GM18870 (cell line): ENCODE results near the gene WWC1.

Source experiments
- ATAC-seq: cut with Tn5 transposase; IDR thresholded peaks from one replicate; pipeline ENCODE4 v1.9.1; 2021; ENCODE audit warnings: moderate library complexity; ENCODE audit not compliant: unreplicated experiment

WWC1 gene

DNA sequence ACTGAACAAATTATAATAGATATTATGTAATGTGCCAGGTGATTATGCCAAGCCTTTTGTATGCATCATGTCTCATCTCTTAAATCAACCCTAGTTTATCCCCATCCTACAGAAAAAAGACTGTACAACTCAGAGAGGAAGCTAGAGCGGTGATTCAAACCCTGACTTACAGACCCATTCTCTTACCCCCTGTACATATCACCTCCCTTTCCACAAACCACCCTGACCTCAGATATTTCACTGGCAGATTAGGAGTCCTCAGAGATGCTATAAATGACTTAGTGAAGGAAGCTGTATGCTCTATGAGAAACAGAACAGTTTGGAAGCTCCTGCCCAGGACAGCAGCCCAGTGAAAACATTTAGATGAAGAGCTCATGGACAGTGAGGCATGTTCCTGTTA lies 115.8 kb downstream of the WWC1 start:
- no peak for ATAC-seq

GRCh38 chr5:168408561-168409305 lies 117.3 kb downstream of the WWC1 start:
- no peak for ATAC-seq

DNA sequence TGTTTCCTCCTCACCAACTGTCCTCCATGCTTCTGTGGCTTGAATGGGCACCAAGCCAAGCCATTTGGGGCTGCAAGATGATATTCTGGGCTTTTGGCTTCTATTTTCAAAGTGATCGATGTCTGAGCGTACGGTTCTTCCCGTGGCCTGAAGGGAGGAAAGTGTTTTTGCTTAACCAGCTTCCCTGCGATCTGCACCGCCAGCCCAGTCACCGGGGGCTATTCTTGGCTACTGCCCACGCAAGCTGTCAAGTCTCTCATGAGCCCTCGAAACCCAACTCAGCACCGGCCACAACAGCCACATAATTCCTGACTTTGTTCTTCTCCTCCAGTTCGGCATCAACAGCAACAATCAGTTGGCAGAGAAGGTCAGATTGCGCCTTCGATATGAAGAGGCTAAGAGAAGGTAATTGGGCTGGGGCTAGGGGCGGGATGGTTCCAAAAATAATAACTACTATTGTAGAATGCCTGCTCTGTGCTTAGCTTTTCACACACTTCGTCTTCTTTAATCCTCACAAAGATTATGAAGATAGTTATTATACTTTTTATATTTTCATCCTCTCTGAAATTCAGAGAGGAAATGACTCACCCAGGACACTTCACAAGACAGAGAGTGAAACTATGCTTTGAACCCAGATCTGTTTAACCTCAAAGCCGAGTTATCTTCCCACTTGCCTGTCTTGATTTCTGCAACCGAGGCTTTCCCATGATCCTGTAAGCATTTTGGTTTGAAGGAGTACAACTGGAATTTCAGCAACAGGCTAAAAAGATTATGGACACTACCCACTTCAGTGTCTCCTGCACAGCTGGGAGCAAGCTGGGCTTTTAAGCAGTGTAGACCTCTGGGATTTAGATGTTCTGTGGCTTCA lies 118.4 kb downstream of the WWC1 start:
- no peak for ATAC-seq

- no peak for ATAC-seq
Measured at GRCh38 chr5:168411871-168412270, 120.4 kb downstream of the WWC1 start.

- no peak for ATAC-seq
Measured at GRCh38 chr5:168413062-168413461, 121.6 kb downstream of the WWC1 start.

GRCh38 chr5:168413596-168413995 lies 122.2 kb downstream of the WWC1 start:
- no peak for ATAC-seq

DNA sequence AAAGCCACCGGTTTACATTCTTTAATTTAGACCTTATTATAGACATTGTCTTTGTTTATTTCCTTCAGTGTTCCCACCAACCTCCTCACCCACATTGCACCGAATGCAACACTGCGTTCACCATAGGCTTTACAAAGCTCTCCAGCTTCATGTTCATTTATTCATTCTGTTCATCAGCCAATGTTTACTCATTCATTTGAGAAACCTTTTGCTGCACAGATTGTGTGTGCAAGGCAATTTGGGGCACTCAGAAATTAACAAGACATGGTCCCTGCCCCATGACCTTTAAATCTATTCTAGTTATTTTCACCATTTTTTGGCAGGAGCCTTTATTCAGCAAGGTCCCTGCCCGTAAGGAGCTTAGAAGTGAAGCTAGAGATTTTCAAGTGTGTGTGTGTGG lies 124.0 kb downstream of the WWC1 start:
- no peak for ATAC-seq

- ATAC-seq = no peak
Measured at GRCh38 chr5:168415971-168416370, 124.5 kb downstream of the WWC1 start.

- no peak for ATAC-seq
Measured at GRCh38 chr5:168417731-168418429, 126.4 kb downstream of the WWC1 start.

DNA sequence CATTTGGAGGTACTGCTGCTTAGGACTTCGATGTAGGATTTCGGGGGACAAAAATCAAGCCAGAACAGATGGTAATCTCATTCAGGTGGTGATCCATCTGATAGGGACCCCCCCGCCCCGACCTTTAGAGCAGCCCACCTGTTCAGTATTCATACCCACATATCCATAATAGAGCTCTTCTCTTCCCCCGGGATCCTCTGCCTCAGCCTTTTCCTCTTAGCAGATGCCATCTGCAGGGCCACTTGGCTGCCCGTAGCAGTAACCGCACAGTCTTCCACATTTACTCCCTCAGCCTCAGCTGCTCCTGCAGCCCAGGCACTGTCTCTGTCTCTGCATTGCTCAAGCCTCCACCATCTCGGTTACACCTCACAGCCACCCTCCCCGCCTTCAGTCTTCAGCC lies 129.0 kb downstream of the WWC1 start:
- ATAC-seq = no peak

DNA sequence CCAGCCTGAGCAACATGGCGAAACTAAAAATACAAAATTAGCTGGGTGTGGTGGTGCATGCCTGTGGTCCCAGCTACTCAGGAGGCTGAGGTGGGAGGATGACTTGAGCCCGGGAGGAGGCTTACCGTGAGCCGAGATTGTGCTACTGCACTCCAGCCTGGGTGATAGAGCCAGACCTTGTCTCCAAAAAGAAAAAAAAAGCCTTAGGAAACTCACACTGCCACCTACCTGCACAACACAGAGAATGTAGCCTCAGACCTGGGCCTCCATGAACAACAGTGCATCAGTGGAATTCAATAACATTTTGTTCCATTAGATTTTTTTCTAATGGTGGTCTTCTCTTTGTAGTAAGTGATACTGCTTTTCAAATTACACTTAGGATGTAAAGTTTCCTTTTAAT lies 131.0 kb downstream of the WWC1 start:
- ATAC-seq = no peak

DNA sequence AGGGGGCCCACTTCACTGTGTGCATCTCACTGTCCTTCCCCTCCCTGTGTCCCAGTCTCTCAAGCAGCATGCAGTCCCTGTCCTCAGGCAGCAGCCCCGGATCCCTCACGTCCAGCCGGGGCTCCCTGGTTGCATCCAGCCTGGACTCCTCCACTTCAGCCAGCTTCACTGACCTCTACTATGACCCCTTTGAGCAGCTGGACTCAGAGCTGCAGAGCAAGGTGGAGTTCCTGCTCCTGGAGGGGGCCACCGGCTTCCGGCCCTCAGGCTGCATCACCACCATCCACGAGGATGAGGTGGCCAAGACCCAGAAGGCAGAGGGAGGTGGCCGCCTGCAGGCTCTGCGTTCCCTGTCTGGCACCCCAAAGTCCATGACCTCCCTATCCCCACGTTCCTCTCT lies 132.0 kb downstream of the WWC1 start:
- no peak for ATAC-seq

DNA sequence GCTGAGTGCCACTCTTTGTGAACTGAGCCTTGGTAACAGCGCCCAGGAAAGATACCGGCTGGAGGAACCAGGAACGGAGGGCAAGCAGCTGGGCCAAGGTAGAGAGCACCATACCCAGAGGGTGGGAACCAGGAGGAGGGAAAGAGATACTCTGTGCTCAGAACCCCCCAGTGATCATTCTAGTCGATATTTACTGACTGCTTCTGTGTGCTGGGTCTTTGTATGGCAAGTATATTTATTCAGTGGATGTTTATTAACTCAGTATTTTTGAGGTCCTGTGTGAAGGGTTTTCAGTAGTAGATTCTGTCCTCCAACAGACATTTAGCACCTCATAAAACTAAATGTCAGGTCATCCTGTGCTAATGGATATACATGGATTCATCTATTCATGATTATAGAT lies 132.5 kb downstream of the WWC1 start:
- ATAC-seq = no peak

- ATAC-seq = no peak
Measured at GRCh38 chr5:168424594-168425323, 133.3 kb downstream of the WWC1 start.

DNA sequence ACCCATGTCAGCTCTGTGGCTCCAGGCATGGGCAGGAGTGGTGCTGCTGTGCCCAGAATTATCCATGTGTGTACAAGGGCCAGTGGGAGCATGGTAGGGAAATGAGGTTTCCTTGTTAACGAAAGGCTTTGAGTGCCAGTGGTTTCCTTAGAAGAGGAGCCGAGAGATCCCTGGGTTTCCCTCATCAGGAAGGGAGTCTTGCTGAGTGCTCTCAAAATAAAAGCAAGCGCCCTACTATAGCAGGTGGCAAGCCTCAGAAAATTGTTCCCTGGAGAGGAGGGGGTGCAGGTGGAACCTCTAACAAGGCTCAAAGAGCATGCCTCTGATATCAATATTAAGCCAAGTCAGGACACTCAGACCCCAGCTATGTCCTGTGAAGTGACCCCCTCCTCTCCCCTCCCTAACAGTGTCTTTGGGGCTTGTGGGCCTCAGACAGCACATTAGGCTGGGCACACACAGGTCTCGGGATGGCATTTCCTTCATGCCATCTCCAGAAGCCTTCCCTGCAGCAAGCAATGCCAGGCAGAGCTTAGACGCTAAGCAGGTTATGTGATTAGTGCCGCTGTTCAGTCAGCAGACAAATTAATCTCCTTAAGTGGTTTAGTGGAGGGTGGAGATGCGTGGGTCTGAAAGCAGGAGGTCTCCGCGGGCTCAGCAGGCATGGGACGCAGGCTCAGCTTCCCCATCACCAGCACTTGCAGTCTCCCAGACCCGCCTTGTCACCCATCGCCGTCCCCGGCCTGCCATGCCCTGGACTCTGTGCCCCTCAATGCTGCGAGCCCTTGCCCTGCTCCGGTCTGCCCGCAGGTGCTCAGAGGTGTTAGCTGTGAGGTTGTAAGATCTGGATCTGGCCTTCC lies 134.8 kb downstream of the WWC1 start:
- no peak for ATAC-seq

DNA sequence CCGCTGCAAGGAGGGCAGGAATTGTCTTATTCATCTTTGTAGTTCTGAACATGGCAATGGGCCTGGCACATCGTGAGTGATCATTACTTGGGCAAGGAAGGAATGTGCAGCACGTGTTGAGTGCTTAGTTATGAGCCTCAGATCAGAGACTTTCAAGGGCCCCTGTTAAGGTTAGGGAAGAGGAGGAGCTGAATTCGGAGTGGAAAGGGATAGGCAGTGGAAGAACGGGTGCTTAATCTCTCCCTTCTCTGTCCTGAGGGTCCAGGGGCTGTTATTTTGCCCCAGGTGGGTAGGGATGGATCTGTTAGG lies 135.4 kb downstream of the WWC1 start:
- no peak for ATAC-seq

GRCh38 chr5:168427224-168427623 lies 135.8 kb downstream of the WWC1 start:
- ATAC-seq = no peak

DNA sequence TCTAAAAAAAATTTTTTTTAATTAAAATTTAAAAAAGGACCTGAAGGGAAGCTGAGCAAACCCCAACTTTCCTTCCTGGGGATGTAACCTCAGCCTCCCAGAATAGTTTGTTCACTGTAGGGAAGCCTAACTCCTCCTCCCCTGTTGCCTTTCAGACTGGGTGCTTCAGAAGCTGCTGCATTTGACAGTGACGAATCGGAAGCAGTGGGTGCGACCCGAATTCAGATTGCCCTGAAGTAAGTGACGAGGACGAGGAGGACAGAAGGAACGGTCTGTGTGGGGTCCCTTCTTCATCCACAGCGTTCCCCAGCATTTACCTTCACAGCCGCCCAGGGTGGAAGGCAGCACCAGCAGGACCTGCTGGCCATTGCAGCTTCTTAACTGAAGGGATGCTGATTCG lies 137.1 kb downstream of the WWC1 start:
- ATAC-seq = no peak

- ATAC-seq = no peak
Measured at GRCh38 chr5:168430296-168430695, 138.9 kb downstream of the WWC1 start.

- no peak for ATAC-seq
Measured at GRCh38 chr5:168432903-168433302, 141.5 kb downstream of the WWC1 start.
